ENCODE data around the gene GOLGA1. TPM values are rescaled to one million over a fixed set of nuclear protein-coding genes. Genes with fewer than 3 reads are reported as not detected.

Gene GOLGA1
- total and polyA plus RNA-seq, 2 of the 13 experiments (the other 11 are each of a cell fraction or from before 2014, with no cell fraction given) = 12.7 to 15.9 TPM

- TF ChIP-seq FLYWCH1 (CRISPR knock-in tag; IDR thresholded peaks at IDR 0.05) (peak; percentile 55; the same call in 1 of the 2 replicates), ATF1 (CRISPR knock-in tag; IDR thresholded peaks at IDR 0.05) (no peak), ZNF709 (CRISPR knock-in tag; IDR thresholded peaks at IDR 0.05) (no peak), ZNF224 (CRISPR knock-in tag; IDR thresholded peaks at IDR 0.05) (no peak), THAP8 (CRISPR knock-in tag; IDR thresholded peaks at IDR 0.05; ENCODE audit: borderline replicate concordance) (no peak), ETV6 (CRISPR knock-in tag; conservative IDR thresholded peaks at IDR 0.05) (no peak), POLR2AphosphoS5 (IDR thresholded peaks at IDR 0.05; ENCODE audit: low read depth, low read length) (no peak), HDAC2 (CRISPR knock-in tag; IDR thresholded peaks at IDR 0.05) (peak; percentile 6; the same call in 1 of the 2 replicates), ZBTB37 (CRISPR knock-in tag; IDR thresholded peaks at IDR 0.05) (no peak), NR2F1 (CRISPR knock-in tag; IDR thresholded peaks at IDR 0.05) (0 out of 4 replicates have a peak, but pooled peaks of 1 of the 2 experiments have one; percentile 24), ZNF572 (CRISPR knock-in tag; IDR thresholded peaks at IDR 0.05) (no peak), NRL (CRISPR knock-in tag; IDR thresholded peaks at IDR 0.05; ENCODE audit: borderline replicate concordance) (no peak), NAIF1 (CRISPR knock-in tag; IDR thresholded peaks at IDR 0.05; ENCODE audit: borderline replicate concordance) (0 out of 2 replicates have a peak, but pooled peaks have one; percentile 15), ZFX (CRISPR knock-in tag; IDR thresholded peaks at IDR 0.05; ENCODE audit: low read depth) (no peak), SP2 (CRISPR knock-in tag; IDR thresholded peaks at IDR 0.05) (0 out of 2 replicates have a peak, but pooled peaks have one; percentile 20), ZMAT3 (CRISPR knock-in tag; conservative IDR thresholded peaks at IDR 0.05) (0 out of 2 replicates have a peak, but pooled peaks have one; percentile 16), ZNF674 (CRISPR knock-in tag; IDR thresholded peaks at IDR 0.05; ENCODE audit: low read depth) (0 out of 2 replicates have a peak, but pooled peaks have one; percentile 6), ZNF777 (CRISPR knock-in tag; IDR thresholded peaks at IDR 0.05) (no peak), ISL2 (CRISPR knock-in tag; IDR thresholded peaks at IDR 0.05) (no peak; the same call in 1 of the 2 replicates), RXRA (CRISPR knock-in tag; IDR thresholded peaks at IDR 0.05) (no peak), NR2F2 (IDR thresholded peaks at IDR 0.05; ENCODE audit: borderline replicate concordance, low read depth) (no peak), XBP1 (CRISPR knock-in tag; IDR thresholded peaks at IDR 0.05) (no peak), CREM (IDR thresholded peaks at IDR 0.05) (peak; percentile 11; the same call in 1 of the 2 replicates), CREM (CRISPR knock-in tag; IDR thresholded peaks at IDR 0.05) (no peak), ZBTB38 (CRISPR knock-in tag; IDR thresholded peaks at IDR 0.05) (no peak), ZXDC (CRISPR knock-in tag; IDR thresholded peaks at IDR 0.05) (no peak), ATF3 (CRISPR knock-in tag; IDR thresholded peaks at IDR 0.05) (no peak)
Observed at GRCh38 chr9:124941679-124942561, 1.0 kb upstream of the GOLGA1 start (continued).

Measured in HepG2 (cell line).